WERI-Rb-1 (cell line): Measurements from ENCODE around the gene MYO1C.

ENCODE experiments used
- DNase-seq: peaks from one replicate; pipeline ENCODE4 v3.0.0-alpha.2; 2020
- H3K27ac ChIP-seq: fragments of 250-450 bp; sonication (Bioruptor Pico); 2 replicates; pipeline ENCODE4 v1.5.1; 2020; ENCODE audit warnings: mild to moderate bottlenecking, moderate library complexity
- H3K27me3 ChIP-seq: fragments of 250-450 bp; sonication (Bioruptor Pico); 2 replicates; pipeline ENCODE4 v1.5.1; 2021; ENCODE audit warnings: mild to moderate bottlenecking, low read depth, moderate library complexity; ENCODE audit not compliant: insufficient read depth, severe bottlenecking
- H3K36me3 ChIP-seq: fragments of 250-450 bp; sonication (Bioruptor Pico); 2 replicates; pipeline ENCODE4 v1.5.1; 2020; ENCODE audit warnings: mild to moderate bottlenecking, moderate library complexity
- H3K4me3 ChIP-seq: 2 replicates; pipeline ENCODE4 v1.5.1; 2011; ENCODE audit warnings: low read depth, mild to moderate bottlenecking, control low read depth, low read length
- H3K9me3 ChIP-seq: fragments of 250-450 bp; sonication (Bioruptor Pico); 2 replicates; pipeline ENCODE4 v1.5.1; 2021; ENCODE audit warnings: mild to moderate bottlenecking, moderate library complexity; ENCODE audit not compliant: severe bottlenecking
- TF ChIP-seq, protein P1 (sequence below): IDR thresholded peaks from 2 replicates; pipeline ENCODE4 v1.5.1; 2011; ENCODE audit warnings: low read depth, mild to moderate bottlenecking, control low read depth, inconsistent platforms, low read length

Gene MYO1C

DNA sequence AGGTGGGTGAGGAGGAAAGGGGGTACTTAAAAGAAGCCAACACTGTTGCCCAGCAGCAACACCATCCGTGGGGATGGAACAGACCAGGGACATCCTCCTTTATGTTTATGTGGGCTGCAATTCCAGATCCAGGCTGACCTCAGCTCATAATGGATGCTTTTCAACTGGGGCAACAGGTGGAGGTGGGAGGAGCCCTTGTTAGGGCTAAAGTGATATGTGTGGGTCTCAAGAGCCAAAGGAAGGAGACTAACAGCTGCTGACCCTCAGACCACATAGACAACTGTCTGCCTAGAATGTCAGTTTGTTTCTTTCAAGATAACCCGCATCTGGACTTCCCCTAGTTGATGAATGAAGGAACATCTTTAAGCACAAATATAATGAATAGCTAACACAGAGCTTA lies 25.9 kb upstream of the MYO1C start:
- Histone ChIP-seq H3K27me3 (no peaks in the 10 kb centered on the region), H3K9me3 (no peaks in the 10 kb centered on the region), H3K36me3 (peaks cover 21% of the 10 kb centered on the region), H3K27ac (no peak overlapping the region), H3K4me3 (no peak overlapping the region)
- DNase-seq: no peak
- TF ChIP-seq, protein P1, sequence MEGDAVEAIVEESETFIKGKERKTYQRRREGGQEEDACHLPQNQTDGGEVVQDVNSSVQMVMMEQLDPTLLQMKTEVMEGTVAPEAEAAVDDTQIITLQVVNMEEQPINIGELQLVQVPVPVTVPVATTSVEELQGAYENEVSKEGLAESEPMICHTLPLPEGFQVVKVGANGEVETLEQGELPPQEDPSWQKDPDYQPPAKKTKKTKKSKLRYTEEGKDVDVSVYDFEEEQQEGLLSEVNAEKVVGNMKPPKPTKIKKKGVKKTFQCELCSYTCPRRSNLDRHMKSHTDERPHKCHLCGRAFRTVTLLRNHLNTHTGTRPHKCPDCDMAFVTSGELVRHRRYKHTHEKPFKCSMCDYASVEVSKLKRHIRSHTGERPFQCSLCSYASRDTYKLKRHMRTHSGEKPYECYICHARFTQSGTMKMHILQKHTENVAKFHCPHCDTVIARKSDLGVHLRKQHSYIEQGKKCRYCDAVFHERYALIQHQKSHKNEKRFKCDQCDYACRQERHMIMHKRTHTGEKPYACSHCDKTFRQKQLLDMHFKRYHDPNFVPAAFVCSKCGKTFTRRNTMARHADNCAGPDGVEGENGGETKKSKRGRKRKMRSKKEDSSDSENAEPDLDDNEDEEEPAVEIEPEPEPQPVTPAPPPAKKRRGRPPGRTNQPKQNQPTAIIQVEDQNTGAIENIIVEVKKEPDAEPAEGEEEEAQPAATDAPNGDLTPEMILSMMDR: no peak

DNA sequence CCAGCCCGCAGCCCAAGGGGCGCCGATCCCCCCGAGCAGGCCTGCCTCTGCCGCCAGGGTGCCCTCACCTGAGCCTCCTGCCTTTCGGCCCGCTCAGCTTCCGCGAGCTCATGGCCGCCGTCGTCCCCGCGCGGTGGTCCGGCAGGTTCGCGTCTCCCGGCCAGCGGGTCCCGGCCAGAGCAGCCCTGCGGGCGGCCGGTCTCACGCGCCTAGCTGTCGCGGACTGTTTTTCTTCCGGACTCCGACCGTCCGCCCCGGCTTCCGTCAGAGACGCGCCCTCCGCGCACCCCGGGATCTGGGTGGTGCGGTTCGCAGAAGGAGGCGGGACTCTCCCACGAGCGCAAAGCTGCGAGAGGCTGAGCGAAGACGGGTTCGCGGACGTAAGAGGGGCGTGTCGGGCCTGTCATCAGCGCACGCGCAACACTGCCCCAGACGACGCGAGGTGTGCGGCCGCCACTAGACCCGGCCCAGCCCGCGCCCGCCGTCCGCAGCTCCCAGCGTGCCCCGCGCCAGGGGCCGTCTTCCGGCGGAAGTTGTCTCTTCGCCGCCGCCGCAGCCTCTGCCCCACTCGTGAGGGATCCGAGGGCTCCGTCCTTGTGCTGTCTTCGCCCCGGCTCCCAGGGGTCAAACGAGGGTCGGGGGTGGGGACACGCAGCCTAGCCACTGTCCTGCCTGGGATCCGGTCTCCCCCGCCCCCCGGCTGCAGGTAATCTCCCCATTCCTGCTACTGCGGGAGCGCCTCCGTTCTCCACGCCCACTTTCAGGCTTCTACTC lies 24.1 kb upstream of the MYO1C start, which contains the start of gene INPP5K:
TSS of gene INPP5K (minus strand) at position 225 of the 774 bp plus-strand sequence. CDS start at position 112, 113 bp downstream.
- TF ChIP-seq, protein P1: no peak
- peak within 1 kb of the TSS; percentile 83 for H3K27ac ChIP-seq
- DNase-seq: peak; percentile 96

DNA sequence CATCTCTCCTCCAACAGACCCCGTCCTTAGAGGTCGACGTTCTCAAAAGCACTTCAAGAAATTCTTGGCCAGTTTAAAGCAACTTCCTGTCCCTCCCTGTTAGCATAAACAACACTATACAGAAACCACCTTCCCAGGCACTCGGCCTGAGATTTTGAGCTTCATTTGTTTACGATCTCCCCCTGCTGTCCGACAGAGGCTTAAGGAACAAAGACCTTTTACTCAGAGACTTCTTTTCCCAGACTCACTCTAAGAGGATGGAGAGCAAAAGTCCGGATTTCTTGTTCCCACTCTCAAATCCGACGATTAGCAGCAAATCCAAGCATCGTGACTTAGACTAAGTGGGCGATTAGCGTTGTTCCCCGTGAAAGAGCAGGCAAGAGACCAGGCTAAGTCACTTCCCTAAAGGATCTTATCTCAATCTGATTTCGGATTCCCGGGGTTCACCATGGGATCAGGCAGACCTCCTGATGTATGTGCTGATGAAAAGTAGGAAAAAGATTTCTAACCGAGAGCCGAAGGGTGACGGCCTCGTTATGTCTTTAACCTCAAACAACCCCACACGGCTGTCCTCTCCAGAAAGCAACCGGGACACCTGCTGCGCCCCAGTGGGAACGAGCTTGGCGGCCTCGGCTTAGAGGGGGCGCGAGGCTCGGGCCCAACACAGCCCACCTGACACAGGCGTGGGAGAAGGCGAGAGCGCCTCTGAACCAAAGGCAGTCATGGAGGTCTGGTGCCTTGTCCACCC lies 23.3 kb upstream of the MYO1C start:
- Histone ChIP-seq H3K27ac (peak overlapping the region; percentile 73), H3K4me3 (peak overlapping the region; percentile 80), H3K36me3 (peaks cover 14% of the 10 kb centered on the region), H3K27me3 (no peaks in the 10 kb centered on the region), H3K9me3 (no peaks in the 10 kb centered on the region)
- DNase-seq: peak; percentile 80
- TF ChIP-seq, protein P1: peak; percentile 58

More for the DNA sequence above, 24.1 kb upstream of the MYO1C start, which contains the start of gene INPP5K:
- Histone ChIP-seq H3K9me3 (no peaks in the 10 kb centered on the region), H3K36me3 (peaks cover 14% of the 10 kb centered on the region), H3K27me3 (no peaks in the 10 kb centered on the region), H3K4me3 (peak within 1 kb of the TSS; percentile 80)

DNA sequence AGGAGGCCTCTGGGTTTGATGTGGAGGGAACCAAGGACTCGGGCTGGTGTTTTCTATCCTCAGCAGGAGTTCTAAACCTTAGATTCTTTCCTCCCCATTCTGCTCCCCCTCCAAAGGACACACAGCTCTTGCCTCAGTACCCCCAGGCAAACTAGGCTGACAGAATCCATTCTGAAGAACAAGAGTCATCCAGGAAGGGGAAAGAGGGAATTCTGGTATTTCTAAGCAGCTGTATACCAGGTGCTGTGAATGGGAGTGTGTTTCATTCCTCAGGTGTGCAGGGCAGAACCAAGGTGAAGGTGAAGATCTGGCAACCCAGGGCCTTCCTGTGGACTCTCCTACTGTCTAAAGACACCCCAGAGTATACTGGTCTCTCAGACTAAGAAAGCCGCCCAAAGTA lies 19.9 kb upstream of the MYO1C start:
- H3K9me3 ChIP-seq: no peaks in the 10 kb centered on the region
- no peaks in the 10 kb centered on the region; the same call in 1 of the 2 replicates for H3K36me3 ChIP-seq
- TF ChIP-seq, protein P1: no peak
- H3K27ac ChIP-seq: no peak overlapping the region
- H3K4me3 ChIP-seq: no peak overlapping the region
- no peak for DNase-seq
- no peaks in the 10 kb centered on the region for H3K27me3 ChIP-seq

DNA sequence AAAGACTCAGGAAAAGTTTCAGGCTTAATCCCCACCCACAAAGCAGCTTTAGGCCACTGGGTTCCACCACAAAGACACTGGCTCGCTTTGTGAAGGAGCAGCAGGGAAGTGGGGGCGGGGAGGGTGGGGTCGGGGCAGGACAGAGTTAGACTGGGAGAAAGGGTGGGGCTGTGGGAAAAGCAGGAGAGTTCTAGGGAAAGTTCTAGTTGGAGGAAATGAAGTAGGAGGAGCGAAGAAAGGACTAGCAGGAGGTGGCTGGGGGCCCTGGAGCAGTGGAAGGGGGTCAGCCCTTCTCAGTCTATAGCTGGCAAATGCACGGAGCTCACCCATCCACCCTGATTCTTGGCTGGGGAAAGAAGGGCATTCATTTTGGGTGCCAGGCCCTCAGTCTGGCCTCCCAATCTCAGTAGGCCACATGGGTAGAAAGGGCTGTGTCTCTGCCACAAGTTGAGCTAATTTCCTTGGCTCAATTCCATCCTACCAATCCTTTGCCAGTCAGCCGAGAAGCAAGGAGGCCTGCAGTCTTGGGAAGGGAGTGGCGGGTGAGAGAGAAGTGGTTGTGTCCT lies 19.4 kb upstream of the MYO1C start:
- TF ChIP-seq, protein P1: no peak
- Histone ChIP-seq H3K9me3 (no peaks in the 10 kb centered on the region), H3K36me3 (no peaks in the 10 kb centered on the region; the same call in 1 of the 2 replicates), H3K4me3 (no peak overlapping the region), H3K27me3 (no peaks in the 10 kb centered on the region), H3K27ac (no peak overlapping the region)
- DNase-seq: peak; percentile 37
